ENCODE data around the gene BANK1.

GRCh38 chr4:102047616-102048015 lies 257.1 kb downstream of the BANK1 start:
- TF ChIP-seq, protein P1, sequence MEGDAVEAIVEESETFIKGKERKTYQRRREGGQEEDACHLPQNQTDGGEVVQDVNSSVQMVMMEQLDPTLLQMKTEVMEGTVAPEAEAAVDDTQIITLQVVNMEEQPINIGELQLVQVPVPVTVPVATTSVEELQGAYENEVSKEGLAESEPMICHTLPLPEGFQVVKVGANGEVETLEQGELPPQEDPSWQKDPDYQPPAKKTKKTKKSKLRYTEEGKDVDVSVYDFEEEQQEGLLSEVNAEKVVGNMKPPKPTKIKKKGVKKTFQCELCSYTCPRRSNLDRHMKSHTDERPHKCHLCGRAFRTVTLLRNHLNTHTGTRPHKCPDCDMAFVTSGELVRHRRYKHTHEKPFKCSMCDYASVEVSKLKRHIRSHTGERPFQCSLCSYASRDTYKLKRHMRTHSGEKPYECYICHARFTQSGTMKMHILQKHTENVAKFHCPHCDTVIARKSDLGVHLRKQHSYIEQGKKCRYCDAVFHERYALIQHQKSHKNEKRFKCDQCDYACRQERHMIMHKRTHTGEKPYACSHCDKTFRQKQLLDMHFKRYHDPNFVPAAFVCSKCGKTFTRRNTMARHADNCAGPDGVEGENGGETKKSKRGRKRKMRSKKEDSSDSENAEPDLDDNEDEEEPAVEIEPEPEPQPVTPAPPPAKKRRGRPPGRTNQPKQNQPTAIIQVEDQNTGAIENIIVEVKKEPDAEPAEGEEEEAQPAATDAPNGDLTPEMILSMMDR (IDR thresholded peaks at IDR 0.05; ENCODE audit: poor library complexity, severe bottlenecking) = no peak
- TF ChIP-seq POLR2AphosphoS5 (IDR thresholded peaks at IDR 0.05) = no peak
- TF ChIP-seq EP300 (conservative IDR thresholded peaks at IDR 0.05; ENCODE audit: poor library complexity, severe bottlenecking) = no peak
